HG03039 (cell line): Measurements from ENCODE around the gene MLIP.

Experiments
- ATAC-seq: cut with Tn5 transposase; IDR thresholded peaks from one replicate; pipeline ENCODE4 v1.9.1; 2021; ENCODE audit warnings: mild to moderate bottlenecking, moderate library complexity; ENCODE audit not compliant: unreplicated experiment

Gene MLIP

DNA sequence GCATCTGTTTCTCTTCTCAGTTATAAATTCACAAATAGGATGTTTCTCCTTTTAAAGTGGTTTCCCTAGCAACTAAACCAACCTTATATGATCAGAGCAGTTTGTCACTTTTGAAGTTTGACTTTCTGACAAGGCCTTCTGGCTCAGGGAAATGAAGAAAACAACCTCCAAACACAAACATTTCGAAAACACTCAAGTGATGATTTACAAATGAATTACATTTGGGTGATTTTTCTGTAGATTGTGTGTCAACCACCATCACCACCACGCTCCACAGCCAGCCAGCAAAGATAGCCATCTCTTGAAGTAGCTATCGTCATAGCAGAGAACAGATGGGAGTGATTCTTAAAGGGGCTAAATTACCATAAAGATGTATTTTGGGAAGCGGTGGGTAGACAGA lies 16.5 kb upstream of the MLIP start:
- ATAC-seq = no peak

DNA sequence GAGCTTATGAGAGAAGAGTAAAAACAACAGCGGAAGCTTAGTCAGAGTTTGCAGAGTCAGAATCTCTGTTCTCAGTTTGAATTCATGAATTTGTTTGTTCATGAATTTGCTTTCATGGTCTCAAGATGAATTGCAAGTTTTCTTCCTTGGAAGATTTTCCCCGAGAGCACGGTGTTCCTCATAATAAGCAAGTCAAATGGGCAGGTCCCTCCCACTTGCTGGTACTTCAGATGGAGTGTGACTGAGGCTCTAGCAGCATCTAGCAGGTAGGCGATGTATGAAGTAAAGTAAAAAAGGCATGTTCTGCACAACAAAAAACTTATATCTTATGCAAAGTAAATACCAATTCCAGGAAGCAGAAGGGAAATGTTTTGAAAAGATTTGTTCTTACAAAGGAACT lies 15.5 kb upstream of the MLIP start:
- ATAC-seq = no peak

DNA sequence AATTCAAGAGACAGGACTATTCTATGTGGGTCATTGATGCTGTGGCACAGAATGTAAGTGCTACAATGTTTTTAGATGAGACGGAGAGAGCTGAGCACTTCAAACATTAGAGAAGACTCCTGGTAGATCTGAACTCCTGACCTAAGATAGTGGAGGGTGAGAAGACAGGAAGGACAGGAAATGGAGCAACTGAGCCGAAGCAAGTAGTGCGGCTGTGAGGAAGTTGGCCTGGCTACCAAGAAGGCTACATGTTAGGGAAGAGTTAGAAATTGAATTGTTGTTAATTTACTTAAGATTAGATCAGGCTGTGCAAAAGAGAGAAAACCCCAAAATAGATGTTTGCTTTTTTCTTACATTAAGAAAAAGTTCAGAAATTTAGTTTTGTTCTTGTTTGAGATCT lies 14.4 kb upstream of the MLIP start:
- ATAC-seq = no peak

DNA sequence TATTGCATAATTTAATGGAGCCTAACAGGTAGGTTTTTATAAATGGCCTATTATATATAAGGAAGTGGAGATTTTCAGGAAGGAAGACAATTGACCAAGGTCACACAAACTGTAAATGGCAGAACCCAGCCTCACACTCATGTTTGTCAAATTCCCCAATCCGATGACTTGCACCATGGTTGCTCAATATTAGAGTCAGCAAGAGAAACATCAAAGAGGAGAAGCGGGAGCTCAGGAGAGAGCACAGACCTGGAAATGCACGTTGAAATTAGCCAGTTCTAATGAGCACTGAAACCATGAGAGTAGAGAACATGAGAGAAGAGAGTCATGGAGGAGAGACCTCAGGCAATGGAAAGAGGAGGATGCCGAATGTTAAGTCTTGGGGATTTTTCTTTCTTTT lies 13.5 kb upstream of the MLIP start:
- ATAC-seq = no peak

DNA sequence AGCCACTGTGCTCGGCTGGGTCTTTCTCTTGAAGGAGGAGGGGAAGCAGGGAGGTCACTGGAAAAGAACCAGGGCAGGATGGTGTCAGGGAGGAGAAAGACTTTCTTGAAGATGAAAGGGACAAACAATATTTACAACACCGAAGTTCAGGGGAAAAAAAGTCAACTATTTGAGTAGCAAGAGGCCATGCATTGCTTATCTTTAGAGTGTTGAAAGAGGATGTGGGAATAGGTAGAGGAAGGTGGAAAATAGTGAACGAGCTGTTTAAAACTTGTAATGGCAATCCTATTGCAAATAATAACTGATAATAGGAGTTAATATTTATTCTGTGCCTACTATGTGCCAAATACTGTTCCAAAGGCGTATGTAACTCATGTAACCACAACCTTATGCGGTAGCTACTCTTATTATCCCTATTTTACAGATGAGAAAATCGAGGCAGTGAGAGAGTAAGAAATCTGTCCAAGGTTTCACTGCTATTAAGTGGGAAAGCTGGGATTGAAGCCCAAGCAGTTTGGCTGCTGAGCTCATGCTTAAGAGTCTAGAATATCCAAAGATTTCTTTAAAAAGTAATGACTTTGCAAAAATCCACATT lies 12.7 kb upstream of the MLIP start:
- no peak for ATAC-seq

DNA sequence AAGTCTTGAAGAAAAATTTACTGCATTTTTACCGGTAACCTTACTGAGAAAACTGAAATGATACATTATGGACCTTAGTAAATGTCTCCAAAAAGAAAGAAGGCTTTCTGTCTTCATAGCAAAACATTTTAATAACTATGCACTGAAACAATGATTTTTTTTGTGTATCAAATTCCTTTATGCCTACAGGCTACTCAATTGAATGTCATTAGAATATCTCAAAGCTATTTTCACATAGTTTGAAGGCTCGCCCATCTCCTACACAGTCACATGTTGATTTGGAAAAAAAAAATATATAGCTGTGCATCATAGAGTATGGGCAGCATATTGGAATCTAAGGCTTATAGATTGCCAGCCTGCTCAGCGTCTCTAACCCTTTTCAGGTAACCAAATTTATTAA lies 12.0 kb upstream of the MLIP start:
- ATAC-seq = no peak

DNA sequence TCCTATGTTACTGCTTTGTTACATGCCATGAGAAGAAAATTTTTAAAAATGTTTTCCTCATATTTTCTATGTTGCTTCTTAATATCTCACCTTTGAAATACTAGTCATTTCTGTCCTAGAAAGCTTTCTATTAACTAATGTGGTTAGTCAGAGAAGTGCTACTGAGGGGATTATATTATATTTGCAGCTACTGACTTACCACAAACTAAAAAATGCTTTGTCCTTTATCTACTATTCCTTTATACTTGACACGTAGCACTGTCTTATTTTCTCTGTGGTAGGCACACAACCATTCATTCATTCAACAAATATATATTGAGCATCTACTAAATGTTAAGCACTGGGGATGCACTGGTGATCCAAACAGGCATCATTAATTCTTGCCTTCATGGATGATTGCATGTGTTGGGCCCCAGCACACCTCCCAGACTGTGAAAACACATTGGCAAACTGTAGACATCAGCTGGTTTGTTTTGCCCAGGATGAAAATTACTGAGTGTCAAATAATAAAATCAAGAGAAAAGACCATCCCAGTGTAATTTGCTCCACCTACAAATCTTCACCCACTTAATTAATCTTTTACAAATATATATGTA lies 10.7 kb upstream of the MLIP start:
- no peak for ATAC-seq

DNA sequence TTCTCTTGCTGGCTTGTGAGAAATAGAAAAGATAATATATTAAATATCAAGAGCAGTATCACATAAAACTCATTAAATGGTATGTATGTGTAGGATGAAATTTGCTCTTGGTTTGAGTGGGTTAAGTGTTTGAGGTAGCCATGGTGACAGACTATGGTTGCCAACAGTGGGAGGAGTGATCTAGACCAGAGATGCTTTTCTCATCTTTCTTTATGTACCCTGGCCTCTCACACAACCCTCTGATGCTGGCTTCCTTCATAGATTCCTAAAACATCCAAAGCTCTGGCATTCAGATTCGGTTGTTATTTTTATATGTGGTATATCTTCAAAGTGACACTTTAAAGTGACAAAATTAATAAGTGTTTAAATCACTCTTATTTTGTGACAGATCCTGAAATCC lies 9.0 kb upstream of the MLIP start:
- ATAC-seq = no peak

DNA sequence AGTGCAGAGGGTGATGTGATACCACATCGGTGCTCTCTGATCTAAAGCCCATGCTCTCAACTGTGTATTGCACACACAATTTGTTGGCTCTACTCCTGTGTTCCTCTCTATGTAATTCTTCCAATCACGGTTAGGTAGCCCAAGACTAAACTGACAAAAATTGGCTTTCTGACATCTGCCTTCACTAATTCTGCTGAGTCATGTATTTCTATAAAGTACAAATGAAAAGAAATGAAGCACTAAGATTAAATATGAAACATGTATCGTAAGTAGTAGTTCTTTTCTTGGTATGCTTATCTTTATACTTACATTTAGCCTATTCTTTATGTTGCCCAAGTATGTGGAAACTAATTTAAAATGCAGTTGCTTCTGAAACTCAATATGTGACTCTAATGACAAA lies 7.7 kb upstream of the MLIP start:
- no peak for ATAC-seq

DNA sequence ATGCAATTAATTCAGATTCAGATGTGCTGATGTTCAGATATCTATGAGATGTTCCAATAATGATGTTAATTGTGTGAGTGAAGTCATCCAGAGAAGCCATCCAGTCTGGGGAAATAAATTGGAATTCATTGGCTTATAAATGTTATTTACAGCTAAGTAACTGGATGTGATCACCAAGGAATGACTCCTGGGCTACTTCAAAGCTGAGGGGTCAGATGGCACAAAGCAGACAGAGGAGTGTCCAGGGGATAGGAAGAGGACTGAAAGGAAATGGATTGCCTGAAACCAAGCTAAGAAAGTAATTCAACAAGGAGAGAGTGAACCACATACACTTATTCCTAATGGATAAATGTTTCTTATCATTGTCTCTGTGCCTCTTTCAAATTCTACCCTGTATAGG lies 4.5 kb upstream of the MLIP start:
- no peak for ATAC-seq

DNA sequence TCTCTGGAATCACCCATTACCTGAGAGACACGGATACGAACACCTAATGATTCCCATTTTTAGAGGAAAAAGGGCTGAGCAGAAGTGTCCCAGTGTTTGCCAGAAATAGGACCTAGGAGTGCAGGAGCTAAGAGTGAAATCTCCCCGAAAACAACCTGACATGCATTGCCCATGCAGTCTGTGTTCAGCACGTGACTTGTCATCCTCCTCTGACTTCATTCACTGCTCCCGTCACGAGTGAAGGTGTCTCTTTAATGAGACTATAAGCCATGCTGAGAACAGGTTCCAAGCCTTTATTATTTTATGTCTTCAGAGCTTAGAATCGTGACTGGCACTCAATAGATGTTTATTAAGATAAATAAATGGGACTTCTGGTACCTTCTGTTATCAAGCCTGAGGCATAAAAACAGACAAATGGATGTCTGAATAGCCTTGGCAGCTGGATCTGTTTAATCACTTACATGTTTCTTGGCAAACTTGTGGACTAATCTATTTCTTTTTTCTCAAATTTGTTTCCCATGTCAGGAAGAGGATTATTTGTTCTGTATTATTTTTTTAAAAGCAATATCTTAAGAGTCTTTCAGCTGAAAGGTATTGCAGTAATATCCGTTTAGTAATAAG lies 3.7 kb upstream of the MLIP start:
- no peak for ATAC-seq

DNA sequence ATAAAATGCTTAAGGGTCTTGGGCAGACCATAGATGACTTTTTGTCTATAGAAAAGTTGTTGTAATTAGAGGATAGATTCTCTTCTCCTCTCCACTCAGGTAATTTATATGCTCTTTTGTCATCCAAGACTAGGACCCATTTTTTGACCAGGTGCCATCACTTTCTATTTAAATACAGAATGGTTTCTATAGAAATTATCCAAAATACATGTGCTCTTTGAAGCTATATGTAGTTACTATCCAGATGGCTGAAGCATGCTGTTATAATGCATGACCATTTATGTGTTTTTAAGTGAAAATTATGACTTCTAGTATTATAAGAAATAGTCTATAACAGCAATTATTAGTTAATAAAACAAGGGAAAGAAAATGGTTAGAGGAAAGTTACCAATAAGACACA lies 3.0 kb upstream of the MLIP start:
- ATAC-seq = no peak

DNA sequence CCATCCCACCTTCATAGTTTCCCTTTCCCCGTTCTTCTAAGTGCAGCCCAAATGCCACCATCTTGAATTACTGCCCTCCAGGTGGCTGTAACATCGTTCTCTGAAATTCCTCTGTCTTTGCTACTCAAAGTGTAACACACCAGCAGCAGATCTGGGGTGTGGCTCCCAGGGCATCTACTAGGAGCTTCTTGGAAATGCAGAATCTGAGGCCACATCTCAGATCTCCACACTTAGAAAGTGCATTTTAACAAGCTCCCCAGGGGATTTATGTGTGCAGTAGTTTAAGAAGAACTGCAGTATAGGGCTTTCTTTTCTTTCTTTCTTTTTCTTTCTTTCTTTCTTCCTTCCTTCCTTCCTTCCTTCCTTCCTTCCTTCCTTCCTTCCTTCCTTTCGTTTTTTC lies 1.7 kb upstream of the MLIP start:
- no peak for ATAC-seq

DNA sequence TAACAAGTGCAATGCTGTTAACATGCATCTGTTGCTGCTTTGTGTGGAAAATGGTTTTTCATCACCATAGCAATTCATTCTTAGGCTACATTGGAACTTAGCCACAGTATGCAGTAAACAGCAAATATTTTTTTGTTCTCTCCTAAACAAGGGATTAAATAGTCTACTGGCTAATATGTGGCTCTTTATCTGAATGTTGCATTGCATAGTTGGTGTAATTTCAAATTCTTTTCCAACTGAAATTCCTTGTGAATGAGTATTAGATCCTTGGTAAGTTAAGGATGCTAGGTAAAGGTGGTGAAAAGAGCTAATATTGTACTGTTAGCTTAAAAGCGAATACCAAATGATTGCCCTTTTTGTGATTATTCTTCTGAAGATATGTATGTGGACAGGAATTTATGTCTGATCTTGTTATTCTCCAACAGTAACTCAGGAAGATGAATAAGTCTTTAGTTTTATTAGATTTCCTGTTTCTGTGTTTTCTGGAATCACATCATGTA lies 958 bp downstream of the MLIP start:
- no peak for ATAC-seq

DNA sequence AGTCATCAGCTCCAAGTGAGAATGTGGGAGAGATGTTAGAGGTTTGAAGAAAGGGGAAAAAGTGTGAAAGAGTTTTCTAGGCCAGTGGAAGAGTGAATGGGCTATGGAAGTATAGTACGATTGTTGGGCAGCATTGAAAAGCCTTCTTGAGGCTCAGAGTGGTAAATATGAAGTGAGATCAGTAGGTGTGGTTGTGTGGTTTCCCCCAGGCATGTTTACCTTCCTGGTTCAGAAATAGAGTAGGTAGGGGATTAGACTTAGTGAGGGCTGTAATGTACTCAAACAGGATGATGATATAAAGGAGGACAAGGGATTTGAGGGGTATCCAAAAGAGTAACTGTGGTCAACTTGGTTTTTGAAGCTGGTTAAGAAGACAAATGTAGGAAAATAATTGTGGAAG lies 3.7 kb downstream of the MLIP start:
- no peak for ATAC-seq

DNA sequence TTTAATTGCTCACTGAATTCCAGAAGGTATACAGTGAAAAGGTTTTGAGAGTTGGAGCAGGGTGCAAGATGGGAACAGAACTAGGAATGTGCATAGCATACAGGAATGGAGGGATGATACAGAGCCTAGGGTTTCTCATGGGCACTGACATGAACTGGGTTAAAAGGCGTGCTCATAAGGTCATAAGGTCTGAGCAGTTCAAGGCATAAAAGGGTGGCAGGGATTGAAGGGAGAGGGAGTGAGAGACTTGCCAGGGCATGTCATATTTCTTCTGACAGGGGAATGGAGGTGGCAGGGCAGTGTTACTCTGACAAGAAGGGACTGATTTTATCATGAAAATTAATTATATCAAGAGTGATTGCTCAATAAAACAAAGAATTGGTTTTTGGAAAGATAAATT lies 4.7 kb downstream of the MLIP start:
- no peak for ATAC-seq

DNA sequence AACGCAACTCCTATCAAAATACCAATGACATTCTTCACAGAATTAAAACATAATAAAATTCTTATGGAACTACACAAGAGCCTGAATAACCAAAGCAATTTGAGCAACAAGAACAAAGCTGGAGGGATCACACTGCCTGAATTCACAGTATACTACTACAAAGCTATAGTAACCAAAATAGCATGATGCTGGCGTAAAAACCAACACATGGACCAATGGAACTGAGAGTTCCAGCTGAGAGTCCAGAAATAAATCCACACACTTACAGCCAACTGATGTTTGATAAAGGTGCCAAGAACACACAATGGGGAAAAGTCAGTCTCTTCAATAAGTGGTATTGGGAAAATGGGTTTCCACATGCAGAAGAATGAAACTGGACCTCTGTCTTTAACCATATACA lies 6.9 kb downstream of the MLIP start:
- no peak for ATAC-seq

DNA sequence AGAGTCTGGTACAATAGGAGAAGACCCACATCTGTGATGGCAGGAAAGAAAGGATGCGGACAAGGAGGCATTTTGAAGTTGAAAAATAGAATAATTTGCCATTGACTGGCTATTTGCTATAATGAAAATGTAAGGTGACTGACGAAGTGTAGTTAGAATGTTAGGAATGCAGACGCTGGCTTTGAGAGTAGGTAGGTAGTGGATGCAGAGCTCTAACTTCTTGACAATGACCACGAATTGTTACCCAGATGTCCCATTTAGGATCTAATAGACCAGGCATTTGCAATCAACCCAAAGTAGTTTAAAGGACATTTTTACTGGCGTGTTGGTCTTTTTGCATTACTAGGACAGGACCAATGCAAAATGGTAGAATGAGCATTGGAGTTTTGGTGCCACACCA lies 14.2 kb downstream of the MLIP start:
- ATAC-seq = no peak

DNA sequence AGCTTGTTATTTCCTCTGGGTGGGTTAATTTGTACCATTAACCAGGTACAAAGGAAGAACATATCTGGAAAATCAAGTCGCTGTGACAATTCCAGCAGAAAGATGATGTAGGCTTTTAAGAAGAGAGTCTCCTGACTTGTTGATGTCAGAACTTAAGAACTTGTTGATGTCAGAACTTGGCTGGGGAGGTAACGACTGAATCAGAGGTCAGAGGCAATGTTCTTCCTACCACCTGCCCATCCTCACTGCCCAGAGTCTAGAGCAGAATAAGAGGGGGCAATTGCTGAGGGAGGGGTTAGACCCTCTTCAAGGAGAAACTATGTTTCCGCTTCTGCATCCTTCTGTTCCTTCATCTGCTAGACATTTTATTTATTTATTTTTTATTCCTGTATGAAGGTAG lies 18.9 kb downstream of the MLIP start:
- no peak for ATAC-seq

DNA sequence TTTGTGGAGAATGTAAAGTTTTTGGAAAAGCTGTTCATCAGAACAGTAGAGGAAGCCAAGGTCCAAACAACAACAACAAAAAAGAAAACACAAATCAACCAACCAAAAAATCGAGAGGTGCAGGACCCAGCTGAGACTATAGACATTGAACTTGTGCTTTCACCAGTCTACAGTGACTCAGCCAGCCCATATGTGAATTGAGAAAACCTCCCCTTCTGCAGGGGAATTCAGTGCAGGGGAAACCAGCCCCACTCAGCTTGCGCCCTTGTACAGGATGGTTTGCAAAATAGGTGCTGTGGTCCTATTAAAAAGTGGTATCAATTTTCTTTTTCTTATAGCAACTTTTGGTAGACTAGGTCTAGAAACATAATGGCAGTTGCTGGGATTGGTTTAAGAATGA lies 21.3 kb downstream of the MLIP start:
- no peak for ATAC-seq

DNA sequence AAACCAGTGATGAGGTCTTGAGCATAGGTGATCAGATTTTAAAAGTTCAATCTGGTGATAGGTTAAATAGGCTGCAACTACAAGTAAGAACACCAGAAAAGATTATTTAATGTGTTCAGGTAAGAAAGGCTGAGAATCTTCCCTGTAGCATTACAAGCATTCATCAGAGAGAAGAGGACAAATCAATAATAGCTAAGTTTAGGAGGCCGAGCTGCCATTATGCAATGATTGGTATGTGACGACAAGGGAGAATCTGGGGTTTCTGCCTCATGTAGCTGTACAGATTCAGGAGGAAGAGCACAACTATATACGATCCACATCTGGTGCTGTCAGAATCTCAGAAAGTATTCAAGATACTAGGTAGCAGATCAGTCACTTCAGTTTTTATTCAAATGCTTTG lies 21.9 kb downstream of the MLIP start:
- no peak for ATAC-seq

DNA sequence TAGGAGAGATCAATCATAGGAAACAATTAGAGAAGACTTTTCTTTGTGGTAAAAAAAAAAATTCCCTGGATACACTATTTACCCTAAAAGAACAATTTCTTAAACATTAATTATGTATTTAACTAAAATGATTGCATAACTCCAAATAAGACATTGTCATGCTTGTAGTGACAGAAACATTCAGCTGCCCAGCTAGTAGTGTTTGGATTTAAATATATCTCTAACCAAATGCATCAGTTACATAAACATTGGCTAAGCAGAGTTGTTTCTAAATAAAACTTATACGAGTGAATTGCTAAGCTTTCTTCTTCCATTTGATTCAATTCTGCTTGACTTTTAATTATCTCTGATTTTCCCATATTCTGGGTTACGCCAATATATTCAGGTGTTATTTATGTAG lies 23.7 kb downstream of the MLIP start:
- ATAC-seq = no peak
